ENCODE results near the gene SDHA. TPM values are rescaled to one million over a fixed set of nuclear protein-coding genes. Genes with fewer than 3 reads are reported as not detected.
A peak's percentile ranks its signal among the peaks of the same experiment; 100 is the strongest.

Gene SDHA
- total and polyA plus RNA-seq, 2 of the 13 experiments (the other 11 are each of a cell fraction or from before 2014, with no cell fraction given), result 185 to 240 TPM

DNA sequence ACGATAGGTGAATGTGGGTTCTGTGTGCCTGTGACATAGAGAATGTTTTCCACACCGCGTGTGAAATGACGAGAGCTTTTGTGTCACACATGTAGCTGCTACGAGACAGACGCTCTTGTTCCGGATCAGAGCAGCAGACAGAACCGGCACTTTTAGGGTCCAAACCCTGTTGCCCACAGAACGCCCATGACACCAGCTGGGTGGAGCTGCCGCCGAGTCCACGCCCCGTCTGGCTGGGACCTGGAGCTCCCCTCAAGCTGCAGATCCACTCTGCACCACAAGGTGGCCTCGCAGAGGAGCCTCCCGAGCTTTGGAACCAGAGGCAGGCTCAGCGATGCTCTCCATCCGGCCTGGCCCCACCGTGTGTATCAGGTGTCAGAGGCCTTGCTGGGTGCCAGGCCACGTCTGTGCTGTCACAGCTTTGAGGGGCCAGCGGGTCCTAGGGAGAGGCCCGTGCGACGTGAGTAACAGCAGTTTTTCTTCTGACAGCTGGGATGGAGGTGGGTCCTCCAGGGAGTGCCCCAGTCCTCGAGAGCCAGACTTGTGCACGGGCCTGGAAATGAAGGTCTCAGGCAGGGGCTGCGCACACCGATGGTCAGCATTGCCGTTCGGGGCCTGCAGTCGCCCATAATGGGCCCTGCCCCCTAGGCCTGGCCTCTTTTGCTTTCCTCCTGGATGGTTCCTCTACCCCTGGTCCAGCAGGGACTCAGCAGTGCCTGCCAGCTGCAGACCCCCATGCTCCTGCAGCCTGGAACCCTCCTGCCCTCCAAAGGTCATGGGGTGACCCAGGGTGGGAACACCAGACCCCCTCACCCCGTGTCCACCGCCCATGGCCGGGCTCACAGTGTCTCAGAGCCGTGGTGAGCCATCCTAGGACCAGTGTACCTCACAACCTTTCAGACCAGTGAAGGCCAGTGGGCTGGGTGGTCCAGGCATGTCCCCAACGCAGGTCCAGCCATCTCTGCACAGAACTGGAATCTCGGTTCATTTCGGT lies 29.3 kb upstream of the SDHA start (continued):
- TF ChIP-seq, protein P1, sequence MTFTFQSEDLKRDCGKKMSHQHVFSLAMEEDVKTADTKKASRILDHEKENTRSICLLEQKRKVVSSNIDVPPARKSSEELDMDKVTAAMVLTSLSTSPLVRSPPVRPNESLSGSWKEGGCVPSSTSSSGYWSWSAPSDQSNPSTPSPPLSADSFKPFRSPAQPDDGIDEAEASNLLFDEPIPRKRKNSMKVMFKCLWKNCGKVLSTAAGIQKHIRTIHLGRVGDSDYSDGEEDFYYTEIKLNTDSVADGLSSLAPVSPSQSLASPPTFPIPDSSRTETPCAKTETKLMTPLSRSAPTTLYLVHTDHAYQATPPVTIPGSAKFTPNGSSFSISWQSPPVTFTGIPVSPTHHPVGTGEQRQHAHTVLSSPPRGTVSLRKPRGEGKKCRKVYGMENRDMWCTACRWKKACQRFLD (CRISPR knock-in tag; IDR thresholded peaks at IDR 0.05; ENCODE audit: borderline replicate concordance), result no peak
- TF ChIP-seq ESRRA (CRISPR knock-in tag; IDR thresholded peaks at IDR 0.05; ENCODE audit: low read depth) (no peak), CBFB (CRISPR knock-in tag; IDR thresholded peaks at IDR 0.05) (0 out of 2 replicates have a peak, but pooled peaks have one; percentile 27), HOXA3 (CRISPR knock-in tag; IDR thresholded peaks at IDR 0.05) (no peak), MLLT10 (CRISPR knock-in tag; IDR thresholded peaks at IDR 0.05) (no peak), RARG (CRISPR knock-in tag; IDR thresholded peaks at IDR 0.05; ENCODE audit: low read depth) (no peak), ZNF567 (CRISPR knock-in tag; IDR thresholded peaks at IDR 0.05; ENCODE audit: borderline replicate concordance) (no peak), RXRB (CRISPR knock-in tag; IDR thresholded peaks at IDR 0.05; ENCODE audit: borderline replicate concordance) (peak; percentile 48; the same call in 1 of the 2 replicates), NCOA1 (CRISPR knock-in tag; IDR thresholded peaks at IDR 0.05) (no peak), KMT2B (CRISPR knock-in tag; IDR thresholded peaks at IDR 0.05) (no peak), ZNF652 (CRISPR knock-in tag; IDR thresholded peaks at IDR 0.05; ENCODE audit: borderline replicate concordance, low read depth) (peak; percentile 10; the same call in 1 of the 2 replicates), ZKSCAN8 (CRISPR knock-in tag; IDR thresholded peaks at IDR 0.05; ENCODE audit: borderline replicate concordance) (no peak)
- TF ChIP-seq, protein P2, sequence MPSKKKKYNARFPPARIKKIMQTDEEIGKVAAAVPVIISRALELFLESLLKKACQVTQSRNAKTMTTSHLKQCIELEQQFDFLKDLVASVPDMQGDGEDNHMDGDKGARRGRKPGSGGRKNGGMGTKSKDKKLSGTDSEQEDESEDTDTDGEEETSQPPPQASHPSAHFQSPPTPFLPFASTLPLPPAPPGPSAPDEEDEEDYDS (CRISPR knock-in tag; IDR thresholded peaks at IDR 0.05), result 0 out of 2 replicates have a peak, but pooled peaks have one; percentile 24
- TF ChIP-seq, protein P3, sequence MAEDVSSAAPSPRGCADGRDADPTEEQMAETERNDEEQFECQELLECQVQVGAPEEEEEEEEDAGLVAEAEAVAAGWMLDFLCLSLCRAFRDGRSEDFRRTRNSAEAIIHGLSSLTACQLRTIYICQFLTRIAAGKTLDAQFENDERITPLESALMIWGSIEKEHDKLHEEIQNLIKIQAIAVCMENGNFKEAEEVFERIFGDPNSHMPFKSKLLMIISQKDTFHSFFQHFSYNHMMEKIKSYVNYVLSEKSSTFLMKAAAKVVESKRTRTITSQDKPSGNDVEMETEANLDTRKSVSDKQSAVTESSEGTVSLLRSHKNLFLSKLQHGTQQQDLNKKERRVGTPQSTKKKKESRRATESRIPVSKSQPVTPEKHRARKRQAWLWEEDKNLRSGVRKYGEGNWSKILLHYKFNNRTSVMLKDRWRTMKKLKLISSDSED (CRISPR knock-in tag; IDR thresholded peaks at IDR 0.05), result no peak
- TF ChIP-seq, protein P4, sequence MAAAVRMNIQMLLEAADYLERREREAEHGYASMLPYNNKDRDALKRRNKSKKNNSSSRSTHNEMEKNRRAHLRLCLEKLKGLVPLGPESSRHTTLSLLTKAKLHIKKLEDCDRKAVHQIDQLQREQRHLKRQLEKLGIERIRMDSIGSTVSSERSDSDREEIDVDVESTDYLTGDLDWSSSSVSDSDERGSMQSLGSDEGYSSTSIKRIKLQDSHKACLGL (CRISPR knock-in tag; IDR thresholded peaks at IDR 0.05), result no peak
- TF ChIP-seq, protein P5, sequence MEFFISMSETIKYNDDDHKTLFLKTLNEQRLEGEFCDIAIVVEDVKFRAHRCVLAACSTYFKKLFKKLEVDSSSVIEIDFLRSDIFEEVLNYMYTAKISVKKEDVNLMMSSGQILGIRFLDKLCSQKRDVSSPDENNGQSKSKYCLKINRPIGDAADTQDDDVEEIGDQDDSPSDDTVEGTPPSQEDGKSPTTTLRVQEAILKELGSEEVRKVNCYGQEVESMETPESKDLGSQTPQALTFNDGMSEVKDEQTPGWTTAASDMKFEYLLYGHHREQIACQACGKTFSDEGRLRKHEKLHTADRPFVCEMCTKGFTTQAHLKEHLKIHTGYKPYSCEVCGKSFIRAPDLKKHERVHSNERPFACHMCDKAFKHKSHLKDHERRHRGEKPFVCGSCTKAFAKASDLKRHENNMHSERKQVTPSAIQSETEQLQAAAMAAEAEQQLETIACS (CRISPR knock-in tag; IDR thresholded peaks at IDR 0.05), result no peak
- TF ChIP-seq, protein P6, sequence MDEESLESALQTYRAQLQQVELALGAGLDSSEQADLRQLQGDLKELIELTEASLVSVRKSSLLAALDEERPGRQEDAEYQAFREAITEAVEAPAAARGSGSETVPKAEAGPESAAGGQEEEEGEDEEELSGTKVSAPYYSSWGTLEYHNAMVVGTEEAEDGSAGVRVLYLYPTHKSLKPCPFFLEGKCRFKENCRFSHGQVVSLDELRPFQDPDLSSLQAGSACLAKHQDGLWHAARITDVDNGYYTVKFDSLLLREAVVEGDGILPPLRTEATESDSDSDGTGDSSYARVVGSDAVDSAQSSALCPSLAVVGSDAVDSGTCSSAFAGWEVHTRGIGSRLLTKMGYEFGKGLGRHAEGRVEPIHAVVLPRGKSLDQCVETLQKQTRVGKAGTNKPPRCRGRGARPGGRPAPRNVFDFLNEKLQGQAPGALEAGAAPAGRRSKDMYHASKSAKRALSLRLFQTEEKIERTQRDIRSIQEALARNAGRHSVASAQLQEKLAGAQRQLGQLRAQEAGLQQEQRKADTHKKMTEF (CRISPR knock-in tag; IDR thresholded peaks at IDR 0.05), result peak; percentile 35; the same call in 1 of the 2 replicates
- TF ChIP-seq, protein P7, sequence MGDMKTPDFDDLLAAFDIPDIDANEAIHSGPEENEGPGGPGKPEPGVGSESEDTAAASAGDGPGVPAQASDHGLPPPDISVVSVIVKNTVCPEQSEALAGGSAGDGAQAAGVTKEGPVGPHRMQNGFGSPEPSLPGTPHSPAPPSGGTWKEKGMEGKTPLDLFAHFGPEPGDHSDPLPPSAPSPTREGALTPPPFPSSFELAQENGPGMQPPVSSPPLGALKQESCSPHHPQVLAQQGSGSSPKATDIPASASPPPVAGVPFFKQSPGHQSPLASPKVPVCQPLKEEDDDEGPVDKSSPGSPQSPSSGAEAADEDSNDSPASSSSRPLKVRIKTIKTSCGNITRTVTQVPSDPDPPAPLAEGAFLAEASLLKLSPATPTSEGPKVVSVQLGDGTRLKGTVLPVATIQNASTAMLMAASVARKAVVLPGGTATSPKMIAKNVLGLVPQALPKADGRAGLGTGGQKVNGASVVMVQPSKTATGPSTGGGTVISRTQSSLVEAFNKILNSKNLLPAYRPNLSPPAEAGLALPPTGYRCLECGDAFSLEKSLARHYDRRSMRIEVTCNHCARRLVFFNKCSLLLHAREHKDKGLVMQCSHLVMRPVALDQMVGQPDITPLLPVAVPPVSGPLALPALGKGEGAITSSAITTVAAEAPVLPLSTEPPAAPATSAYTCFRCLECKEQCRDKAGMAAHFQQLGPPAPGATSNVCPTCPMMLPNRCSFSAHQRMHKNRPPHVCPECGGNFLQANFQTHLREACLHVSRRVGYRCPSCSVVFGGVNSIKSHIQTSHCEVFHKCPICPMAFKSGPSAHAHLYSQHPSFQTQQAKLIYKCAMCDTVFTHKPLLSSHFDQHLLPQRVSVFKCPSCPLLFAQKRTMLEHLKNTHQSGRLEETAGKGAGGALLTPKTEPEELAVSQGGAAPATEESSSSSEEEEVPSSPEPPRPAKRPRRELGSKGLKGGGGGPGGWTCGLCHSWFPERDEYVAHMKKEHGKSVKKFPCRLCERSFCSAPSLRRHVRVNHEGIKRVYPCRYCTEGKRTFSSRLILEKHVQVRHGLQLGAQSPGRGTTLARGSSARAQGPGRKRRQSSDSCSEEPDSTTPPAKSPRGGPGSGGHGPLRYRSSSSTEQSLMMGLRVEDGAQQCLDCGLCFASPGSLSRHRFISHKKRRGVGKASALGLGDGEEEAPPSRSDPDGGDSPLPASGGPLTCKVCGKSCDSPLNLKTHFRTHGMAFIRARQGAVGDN (CRISPR knock-in tag; IDR thresholded peaks at IDR 0.05), result peak; percentile 92
